GM10266 (cell line): ENCODE results near the gene SFXN3.

Experiments used
- DNase-seq: peaks from one replicate; pipeline ENCODE4 v3.0.0; 2012; ENCODE audit errors: extremely low spot score
- CTCF ChIP-seq: IDR thresholded peaks from 2 replicates; pipeline ENCODE4 v1.5.1; 2012; ENCODE audit warnings: mild to moderate bottlenecking, low read depth; ENCODE audit not compliant: control insufficient read depth, insufficient read depth; ENCODE audit errors: missing control alignments

SFXN3 gene

GRCh38 chr10:101012525-101013364 lies 18.3 kb upstream of the SFXN3 start:
- TF ChIP-seq CTCF, result peak; percentile 92
- peak; percentile 87 for DNase-seq

GRCh38 chr10:101013365-101013825 lies 17.6 kb upstream of the SFXN3 start:
- no peak for TF ChIP-seq CTCF
- no peak for DNase-seq

GRCh38 chr10:101014230-101014884 lies 16.7 kb upstream of the SFXN3 start:
- peak; percentile 89 for DNase-seq
- peak; percentile 91 for TF ChIP-seq CTCF

- no peak for DNase-seq
- no peak for TF ChIP-seq CTCF
These were observed 16.0 kb upstream of the SFXN3 start for GRCh38 chr10:101014966-101015581.

- TF ChIP-seq CTCF, result no peak
- DNase-seq, result no peak
These were observed 15.5 kb upstream of the SFXN3 start for GRCh38 chr10:101015582-101015973.

GRCh38 chr10:101016814-101017213 lies 14.2 kb upstream of the SFXN3 start:
- no peak for DNase-seq
- TF ChIP-seq CTCF, result no peak
